Smooth muscle cell (in vitro differentiated cells): ENCODE measurements around the gene BCKDK. TPM values are rescaled to one million over a fixed set of nuclear protein-coding genes. Genes with fewer than 3 reads are reported as not detected.

Experiments used
- DNase-seq: peaks from one replicate; lab custom pipeline; 2025; ENCODE audit not compliant: unreplicated experiment; lab: John Stamatoyannopoulos, UW
- H2AFZ ChIP-seq: fragments of 200-600 bp; sonication (generic); 2 replicates; pipeline ENCODE4 v1.6.0; 2016; ENCODE audit warnings: antibody characterized with exemption, low read depth, mild to moderate bottlenecking
- H3F3A ChIP-seq: fragments of 200-600 bp; sonication (generic); 2 replicates; pipeline ENCODE4 v1.6.0; 2017; ENCODE audit warnings: antibody characterized with exemption, low read depth
- H3K27ac ChIP-seq: fragments of 200-600 bp; sonication (generic); 2 replicates; pipeline ENCODE4 v1.5.1; 2016; ENCODE audit warnings: low read depth, mild to moderate bottlenecking
- H3K27me3 ChIP-seq: fragments of 200-600 bp; sonication (generic); 2 replicates; pipeline ENCODE4 v1.6.1; 2016; ENCODE audit warnings: low read depth, mild to moderate bottlenecking
- H3K36me3 ChIP-seq: fragments of 200-600 bp; sonication (generic); 2 replicates; pipeline ENCODE4 v1.5.1; 2016; ENCODE audit warnings: low read depth
- H3K4me1 ChIP-seq: fragments of 200-600 bp; sonication (generic); 2 replicates; pipeline ENCODE4 v1.5.1; 2016; ENCODE audit warnings: low read depth
- H3K4me2 ChIP-seq: fragments of 200-600 bp; sonication (generic); 2 replicates; pipeline ENCODE4 v1.6.0; 2016; ENCODE audit warnings: mild to moderate bottlenecking
- H3K4me3 ChIP-seq: fragments of 200-600 bp; sonication (generic); 2 replicates; pipeline ENCODE4 v1.5.1; 2016; ENCODE audit warnings: mild to moderate bottlenecking
- H3K79me2 ChIP-seq: fragments of 200-600 bp; sonication (generic); 2 replicates; pipeline ENCODE4 v1.6.0; 2016; ENCODE audit warnings: low read depth, mild to moderate bottlenecking
- H3K9ac ChIP-seq: fragments of 200-600 bp; sonication (generic); 2 replicates; pipeline ENCODE4 v1.6.0; 2016; ENCODE audit warnings: low read depth
- H3K9me3 ChIP-seq: fragments of 200-600 bp; sonication (generic); replicated peaks from 2 replicates; pipeline ENCODE4 v1.5.1; 2016; ENCODE audit warnings: low read depth
- H4K20me1 ChIP-seq: fragments of 200-600 bp; sonication (generic); 2 replicates; pipeline ENCODE4 v1.6.0; 2016; ENCODE audit warnings: low read depth
- CTCF ChIP-seq: fragments of 200-600 bp; sonication (generic); IDR thresholded peaks from 2 replicates; pipeline ENCODE4 v1.5.1; 2017; ENCODE audit warnings: borderline replicate concordance, mild to moderate bottlenecking, antibody characterized with exemption; ENCODE audit not compliant: insufficient read depth, poor library complexity, severe bottlenecking
- WGBS: methylation state at CpG from one replicate; pipeline ENCODE4 v1.1.7; 2016; ENCODE audit warnings: low lambda C conversion rate; 5-methylcytosine and 5-hydroxymethylcytosine counted together
- polyA plus RNA-seq: library from polyadenylated mRNA; unstranded; fragments of >200 nt; fragmentation: Nextera tagmentation; extraction: Ambion mirVana; gene quantifications from 2 replicates; pipeline ENCODE4 v1.2.1, GENCODE V29; 2016
- total RNA-seq: library from RNA; depleted of rRNA; stranded (reverse); fragments of >200 nt; gene quantifications from 2 replicates; pipeline ENCODE4 v1.2.3, GENCODE V29; 2014

Gene BCKDK
- total and polyA plus RNA-seq, 2 experiments from 2014 or later, result 40.5 to 82.6 TPM

- no peak overlapping the region for H3K27ac ChIP-seq
- no peak overlapping the region for H3K4me3 ChIP-seq
- no peak for TF ChIP-seq CTCF
- peaks cover 14% of the 10 kb centered on the region for H3F3A ChIP-seq
- DNase-seq, result no peak
- peaks cover 12% of the 10 kb centered on the region for H3K4me1 ChIP-seq
- no peak overlapping the region for H3K9ac ChIP-seq
- H4K20me1 ChIP-seq, result peaks cover 11% of the 10 kb centered on the region
- H3K36me3 ChIP-seq, result no peaks in the 10 kb centered on the region
- H3K27me3 ChIP-seq, result no peaks in the 10 kb centered on the region
- 98% methylated on average over 3 of the region's 3 CpGs for WGBS
- H3K79me2 ChIP-seq, result peaks cover 59% of the 10 kb centered on the region
- no peaks in the 10 kb centered on the region for H3K9me3 ChIP-seq
- no peak overlapping the region for H2AFZ ChIP-seq
- no peak overlapping the region for H3K4me2 ChIP-seq
These were observed 40.8 kb upstream of the BCKDK start for GRCh38 chr16:31067342-31067741.

GRCh38 chr16:31071861-31072260 lies 36.3 kb upstream of the BCKDK start:
- Histone ChIP-seq H3K9me3 (no peaks in the 10 kb centered on the region), H2AFZ (no peak overlapping the region), H3K4me3 (peak overlapping the region; percentile 76), H3F3A (no peaks in the 10 kb centered on the region), H3K9ac (peak overlapping the region; percentile 92), H3K27ac (peak overlapping the region; percentile 94), H3K4me1 (peaks cover 15% of the 10 kb centered on the region), H3K27me3 (no peaks in the 10 kb centered on the region), H4K20me1 (peaks cover 8% of the 10 kb centered on the region), H3K36me3 (no peaks in the 10 kb centered on the region), H3K79me2 (peaks cover 76% of the 10 kb centered on the region), H3K4me2 (peak overlapping the region; percentile 85)
- DNase-seq, result no peak
- TF ChIP-seq CTCF, result no peak
- WGBS, result 26% methylated on average over 4 of the region's 4 CpGs

GRCh38 chr16:31072540-31073141 lies 35.5 kb upstream of the BCKDK start:
- H3K36me3 ChIP-seq, result no peaks in the 10 kb centered on the region
- H3K27me3 ChIP-seq, result no peaks in the 10 kb centered on the region
- H3K4me1 ChIP-seq, result peaks cover 15% of the 10 kb centered on the region
- H3F3A ChIP-seq, result no peaks in the 10 kb centered on the region
- peak overlapping the region; percentile 92 for H3K9ac ChIP-seq
- TF ChIP-seq CTCF, result no peak
- H2AFZ ChIP-seq, result peak overlapping the region; percentile 71
- no peaks in the 10 kb centered on the region for H3K9me3 ChIP-seq
- H3K79me2 ChIP-seq, result peaks cover 72% of the 10 kb centered on the region
- H3K4me3 ChIP-seq, result peak overlapping the region; percentile 76
- peaks cover 5% of the 10 kb centered on the region for H4K20me1 ChIP-seq
- DNase-seq, result no peak
- peak overlapping the region; percentile 85 for H3K4me2 ChIP-seq
- WGBS, result 1% methylated on average over 27 of the region's 27 CpGs
- H3K27ac ChIP-seq, result peak overlapping the region; percentile 94
